ENCODE results near the gene EPB41L1.

Gene EPB41L1

GRCh38 chr20:36154700-36155628 lies at the start of gene EPB41L1:
Gene EPB41L1 (plus strand): TSS chr20:36154740. CDS start chr20:36173778, 19,038 bp downstream.
- Mint-ChIP-seq H3K4me1 (peaks cover 30% of the 10 kb centered on the region), H3K9me3 (no peaks in the 10 kb centered on the region), H3K27me3 (ENCODE audit: low read depth) (no peaks in the 10 kb centered on the region), H3K36me3 (ENCODE audit: low read depth) (no peaks in the 10 kb centered on the region), H3K4me3 (peak within 1 kb of the TSS; percentile 85 to 91 (median 89)), H3K27ac (peak within 1 kb of the TSS; percentile 66 to 89 (median 78))
- no peak for TF ChIP-seq CTCF (IDR thresholded peaks at IDR 0.05; ENCODE audit: unreplicated experiment in 3 of 3)

GRCh38 chr20:36104856-36105255 lies 49.7 kb upstream of the EPB41L1 start:
- Mint-ChIP-seq H3K9me3 (no peaks in the 10 kb centered on the region), H3K4me3 (no peak overlapping the region), H3K36me3 (ENCODE audit: low read depth) (no peaks in the 10 kb centered on the region), H3K4me1 (peaks cover 36% of the 10 kb centered on the region), H3K27me3 (ENCODE audit: low read depth) (peaks cover 6% of the 10 kb centered on the region), H3K27ac (peak overlapping the region; percentile 2 to 86 (median 80))
- no peak for TF ChIP-seq CTCF (IDR thresholded peaks at IDR 0.05; ENCODE audit: unreplicated experiment in 3 of 3)

- Mint-ChIP-seq H3K27me3 (ENCODE audit: low read depth) (peaks cover 11% of the 10 kb centered on the region), H3K4me1 (peaks cover 28% of the 10 kb centered on the region), H3K4me3 (no peak overlapping the region), H3K36me3 (ENCODE audit: low read depth) (no peaks in the 10 kb centered on the region), H3K9me3 (no peaks in the 10 kb centered on the region), H3K27ac (peak overlapping the region; percentile 80 to 91 (median 86))
- TF ChIP-seq CTCF (IDR thresholded peaks at IDR 0.05; ENCODE audit: unreplicated experiment in 3 of 3), result no peak
Observed at GRCh38 chr20:36105711-36106226, 48.8 kb upstream of the EPB41L1 start.

GRCh38 chr20:36106606-36107005 lies 47.9 kb upstream of the EPB41L1 start:
- Mint-ChIP-seq H3K27me3 (ENCODE audit: low read depth) (peaks cover 8% of the 10 kb centered on the region), H3K4me1 (peaks cover 21% of the 10 kb centered on the region), H3K27ac (peak overlapping the region in 2 of 3 experiments; percentile 80 to 86), H3K36me3 (ENCODE audit: low read depth) (no peaks in the 10 kb centered on the region), H3K9me3 (no peaks in the 10 kb centered on the region), H3K4me3 (no peak overlapping the region)
- no peak for TF ChIP-seq CTCF (IDR thresholded peaks at IDR 0.05; ENCODE audit: unreplicated experiment in 3 of 3)

GRCh38 chr20:36107881-36108280 lies 46.7 kb upstream of the EPB41L1 start:
- Mint-ChIP-seq H3K27ac (peak overlapping the region in 1 of 3 experiments; percentile 66), H3K36me3 (ENCODE audit: low read depth) (peaks cover 4% of the 10 kb centered on the region), H3K9me3 (no peaks in the 10 kb centered on the region), H3K27me3 (ENCODE audit: low read depth) (peaks cover 8% of the 10 kb centered on the region), H3K4me1 (peaks cover 21% of the 10 kb centered on the region), H3K4me3 (no peak overlapping the region)
- no peak for TF ChIP-seq CTCF (IDR thresholded peaks at IDR 0.05; ENCODE audit: unreplicated experiment in 3 of 3)

Measured in nephron (organoid).